GM12878 (cell line): ENCODE results near the gene PLIN3. TPM values are rescaled to one million over a fixed set of nuclear protein-coding genes. Genes with fewer than 3 reads are reported as not detected.
A peak's percentile ranks its signal among the peaks of the same experiment; 100 is the strongest.

Source experiments
- CREB1 ChIP-seq: IDR thresholded peaks from 2 replicates; pipeline ENCODE4 v1.6.1; 2012; ENCODE audit warnings: low read depth, mild to moderate bottlenecking, inconsistent platforms
- CREM ChIP-seq: IDR thresholded peaks from 2 replicates; pipeline ENCODE4 v1.6.1; 2014; ENCODE audit warnings: antibody characterized with exemption, low read depth
- CTCF ChIP-seq, 3 experiments: IDR thresholded peaks in 2 of 3; conservative IDR thresholded peaks in 1 of 3; 2 replicates each; pipeline ENCODE4 v1.5.1; 2011; ENCODE audit warnings: low read depth in 3 of 3, low read length in 3 of 3, mild to moderate bottlenecking in 3 of 3, control low read depth in 2 of 3, moderate library complexity in 2 of 3, inconsistent platforms in 1 of 3, mixed read lengths in 1 of 3; ENCODE audit not compliant: control insufficient read depth in 2 of 3, insufficient read depth in 1 of 3; ENCODE audit errors: extremely low read depth in 1 of 3
- EGR1 ChIP-seq, 2 experiments: IDR thresholded peaks; 1 replicate in 1 of 2; 2 replicates in 1 of 2; pipeline ENCODE4 v1.6.1; 2011 to 2012; ENCODE audit warnings: low read depth in 2 of 2, low read length in 2 of 2, borderline replicate concordance in 1 of 2, mild to moderate bottlenecking in 1 of 2, moderate library complexity in 1 of 2
- ELK1 ChIP-seq: IDR thresholded peaks from 2 replicates; pipeline ENCODE4 v1.6.1; 2012; ENCODE audit warnings: low read depth, low read length, improper control_type of control experiment
- ETV6 ChIP-seq, 2 experiments: fragments of 450-650 bp in 1 of 2; IDR thresholded peaks in 1 of 2; conservative IDR thresholded peaks in 1 of 2; 2 replicates each; pipeline ENCODE4 v1.6.1; 2014; ENCODE audit warnings: antibody characterized with exemption in 1 of 2, borderline replicate concordance in 1 of 2, low read depth in 1 of 2, mild to moderate bottlenecking in 1 of 2, moderate library complexity in 1 of 2
- GABPA ChIP-seq: IDR thresholded peaks from 2 replicates; pipeline ENCODE4 v1.6.1; 2014; ENCODE audit warnings: antibody characterized with exemption, low read depth, mild to moderate bottlenecking, inconsistent platforms
- GATAD2B ChIP-seq: fragments of 450-650 bp; conservative IDR thresholded peaks from 2 replicates; pipeline ENCODE4 v1.6.1; 2017; ENCODE audit warnings: low read depth, mild to moderate bottlenecking, moderate library complexity
- HDAC6 ChIP-seq: fragments of 200-600 bp; sonication (generic); IDR thresholded peaks from one replicate; pipeline ENCODE4 v1.8.0; 2017; ENCODE audit warnings: antibody characterized with exemption; ENCODE audit not compliant: unreplicated experiment
- KAT2A ChIP-seq: conservative IDR thresholded peaks from 2 replicates; pipeline ENCODE4 v1.6.1; 2011; ENCODE audit warnings: low read depth, low read length; ENCODE audit not compliant: control insufficient read depth
- MTA2 ChIP-seq: fragments of 450-650 bp; IDR thresholded peaks from 2 replicates; pipeline ENCODE4 v1.6.1; 2016; ENCODE audit warnings: low read depth, mild to moderate bottlenecking, moderate library complexity
- NFXL1 ChIP-seq: fragments of 450-650 bp; IDR thresholded peaks from 2 replicates; pipeline ENCODE4 v1.6.1; 2017; ENCODE audit warnings: antibody characterized with exemption, mild to moderate bottlenecking, borderline replicate concordance
- NR2F1 ChIP-seq: fragments of 450-650 bp; conservative IDR thresholded peaks from 2 replicates; pipeline ENCODE4 v1.6.1; 2017; ENCODE audit warnings: mild to moderate bottlenecking
- PAX8 ChIP-seq: fragments of 450-650 bp; IDR thresholded peaks from 2 replicates; pipeline ENCODE4 v1.6.1; 2017; ENCODE audit warnings: mild to moderate bottlenecking, moderate library complexity
- POU2F2 ChIP-seq: IDR thresholded peaks from 3 replicates; pipeline ENCODE4 v1.6.1; 2011; ENCODE audit warnings: low read depth, mild to moderate bottlenecking, low read length, borderline replicate concordance
- RAD51 ChIP-seq: fragments of 450-650 bp; IDR thresholded peaks from 2 replicates; pipeline ENCODE4 v1.6.1; 2016; ENCODE audit warnings: moderate library complexity, mild to moderate bottlenecking, inconsistent platforms
- RCOR1 ChIP-seq: conservative IDR thresholded peaks from 2 replicates; pipeline ENCODE4 v1.6.1; 2012; ENCODE audit warnings: low read depth, low read length, improper control_type of control experiment
- SIX5 ChIP-seq: IDR thresholded peaks from 2 replicates; pipeline ENCODE4 v1.6.1; 2011; ENCODE audit warnings: mild to moderate bottlenecking, low read depth, low read length, moderate library complexity; ENCODE audit not compliant: severe bottlenecking
- SMAD1 ChIP-seq: fragments of 450-650 bp; IDR thresholded peaks from 2 replicates; pipeline ENCODE4 v1.6.1; 2018; ENCODE audit warnings: mild to moderate bottlenecking, low read depth; ENCODE audit not compliant: partially characterized antibody
- TCF12 ChIP-seq: IDR thresholded peaks from 2 replicates; pipeline ENCODE4 v1.6.1; 2011; ENCODE audit warnings: low read depth, mild to moderate bottlenecking, low read length
- ZNF384 ChIP-seq: IDR thresholded peaks from 2 replicates; pipeline ENCODE4 v1.6.1; 2012; ENCODE audit warnings: low read depth, mild to moderate bottlenecking, low read length, improper control_type of control experiment, borderline replicate concordance
- polyA plus RNA-seq, 11 experiments: library from polyadenylated mRNA; depleted of rRNA in 4 of 11; unstranded in 6 of 11; stranded (reverse) in 5 of 11; fragments of >200 nt; fragmentation: Nextera tagmentation in 4 of 11; fragmentation: Illumina TruSeq in 1 of 11; extraction: Ambion mirVana in 4 of 11; extraction: Trizol in 1 of 11; gene quantifications; 1 replicate in 1 of 11; 2 replicates in 10 of 11; pipeline versions ENCODE4 v1.2.1 to v1.2.3, GENCODE V29; 2011 to 2016; ENCODE audit warnings: inconsistent platforms in 2 of 11, missing spikeins in 2 of 11, low read depth in 1 of 11
- total RNA-seq, 4 experiments: library from RNA; depleted of rRNA in 3 of 4; stranded (reverse); fragments of >200 nt in 3 of 4; fragmentation: Illumina TruSeq in 1 of 4; extraction: Trizol in 1 of 4; gene quantifications; 2 replicates each; pipeline versions ENCODE4 v1.2.1 to v1.2.3, GENCODE V29; 2013 to 2021
- TF ChIP-seq, protein P1 (sequence below): fragments of 450-650 bp; conservative IDR thresholded peaks from 2 replicates; pipeline ENCODE4 v1.6.1; 2017; ENCODE audit warnings: mild to moderate bottlenecking, moderate library complexity

The PLIN3 gene
- total and polyA plus RNA-seq, 10 of the 15 experiments (the other 5 are each of a cell fraction or from before 2014, with no cell fraction given): 7.7 to 71.4 (median 66.8) TPM

DNA sequence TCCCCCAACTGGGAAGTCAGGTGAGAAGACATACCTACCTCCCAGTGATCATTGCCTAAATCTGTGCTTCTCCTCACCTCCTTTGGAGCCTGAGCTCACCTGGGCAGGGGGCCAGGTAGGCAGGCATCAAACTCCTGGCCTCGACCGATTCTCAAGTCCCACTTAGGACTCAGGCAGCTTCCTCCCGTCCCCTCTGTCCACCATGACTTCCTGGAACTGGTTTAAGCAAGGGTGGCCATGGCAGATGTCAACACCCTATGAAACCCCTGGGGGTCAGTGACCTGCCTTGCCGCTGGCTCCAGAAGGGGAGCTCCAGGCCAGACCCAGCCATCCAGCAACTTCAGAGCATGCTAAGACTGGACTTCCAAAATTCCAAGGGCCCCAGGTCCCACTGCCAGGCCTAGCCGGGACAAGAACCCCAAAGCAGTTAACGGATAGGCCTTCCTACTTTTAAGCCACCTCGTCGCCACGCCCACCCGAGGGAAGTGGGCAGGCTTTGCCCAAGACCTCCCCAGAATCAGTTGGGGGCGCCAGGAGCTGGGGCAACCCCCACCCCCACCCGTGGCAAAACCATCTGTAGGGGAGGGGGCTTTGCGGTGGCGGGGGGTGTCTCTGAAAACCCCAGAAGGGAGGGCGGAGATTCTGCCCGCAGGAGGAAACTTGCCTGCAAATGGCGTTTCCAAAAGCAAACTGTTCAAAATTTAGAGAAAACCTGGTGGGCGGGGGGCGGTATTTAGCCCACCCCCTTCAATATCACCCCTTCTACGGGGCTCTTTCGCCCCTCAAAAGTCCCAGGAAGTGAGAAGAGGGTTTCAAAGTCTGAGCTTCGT lies 657 bp downstream of the PLIN3 start (continued):
- TF ChIP-seq, protein P1, sequence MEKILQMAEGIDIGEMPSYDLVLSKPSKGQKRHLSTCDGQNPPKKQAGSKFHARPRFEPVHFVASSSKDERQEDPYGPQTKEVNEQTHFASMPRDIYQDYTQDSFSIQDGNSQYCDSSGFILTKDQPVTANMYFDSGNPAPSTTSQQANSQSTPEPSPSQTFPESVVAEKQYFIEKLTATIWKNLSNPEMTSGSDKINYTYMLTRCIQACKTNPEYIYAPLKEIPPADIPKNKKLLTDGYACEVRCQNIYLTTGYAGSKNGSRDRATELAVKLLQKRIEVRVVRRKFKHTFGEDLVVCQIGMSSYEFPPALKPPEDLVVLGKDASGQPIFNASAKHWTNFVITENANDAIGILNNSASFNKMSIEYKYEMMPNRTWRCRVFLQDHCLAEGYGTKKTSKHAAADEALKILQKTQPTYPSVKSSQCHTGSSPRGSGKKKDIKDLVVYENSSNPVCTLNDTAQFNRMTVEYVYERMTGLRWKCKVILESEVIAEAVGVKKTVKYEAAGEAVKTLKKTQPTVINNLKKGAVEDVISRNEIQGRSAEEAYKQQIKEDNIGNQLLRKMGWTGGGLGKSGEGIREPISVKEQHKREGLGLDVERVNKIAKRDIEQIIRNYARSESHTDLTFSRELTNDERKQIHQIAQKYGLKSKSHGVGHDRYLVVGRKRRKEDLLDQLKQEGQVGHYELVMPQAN: peak; percentile 37; the same call in 1 of the 2 replicates
- no peak for TF ChIP-seq GABPA
- TF ChIP-seq SMAD1: no peak
- peak; percentile 29 for TF ChIP-seq GATAD2B
- TF ChIP-seq MTA2: peak; percentile 35; the same call in 1 of the 2 replicates
- no peak for TF ChIP-seq PAX8
- TF ChIP-seq SIX5: no peak
- TF ChIP-seq RCOR1: no peak
- no peak for TF ChIP-seq HDAC6
- TF ChIP-seq TCF12: 0 out of 2 replicates have a peak, but pooled peaks have one; percentile 7
- no peak for TF ChIP-seq ZNF384
- no peak for TF ChIP-seq CREB1
- no peak for TF ChIP-seq ETV6 (conservative IDR thresholded peaks at IDR 0.05 in 1 of 2, IDR thresholded peaks at IDR 0.05 in 1 of 2; ENCODE audit: borderline replicate concordance in 1 of 2, low read depth in 1 of 2)
- peak in 1 of 2 experiments; percentile 26; a peak in 1 of 3 replicates for TF ChIP-seq EGR1 (IDR thresholded peaks at IDR 0.05; ENCODE audit: borderline replicate concordance in 1 of 2, low read depth in 2 of 2, low read length in 2 of 2)
- no peak for TF ChIP-seq KAT2A
- no peak for TF ChIP-seq NFXL1
- TF ChIP-seq ELK1: no peak
- TF ChIP-seq POU2F2: no peak
- TF ChIP-seq CREM: no peak
- no peak for TF ChIP-seq RAD51
- peak in 2 of 3 experiments; percentile 4 to 11; a peak in 1 of 6 replicates for TF ChIP-seq CTCF (IDR thresholded peaks at IDR 0.05 in 2 of 3, conservative IDR thresholded peaks at IDR 0.05 in 1 of 3; ENCODE audit: control insufficient read depth in 2 of 3, extremely low read depth in 1 of 3, insufficient read depth in 1 of 3, low read depth in 3 of 3, low read length in 3 of 3)
- TF ChIP-seq NR2F1: peak; percentile 86
